OCI-M2 (cell line): Measurements from ENCODE around the gene PKNOX2.

ENCODE experiments used
- DNase-seq: peaks from one replicate; lab custom pipeline; 2025; ENCODE audit not compliant: unreplicated experiment; lab: John Stamatoyannopoulos, UW

Gene PKNOX2

DNA sequence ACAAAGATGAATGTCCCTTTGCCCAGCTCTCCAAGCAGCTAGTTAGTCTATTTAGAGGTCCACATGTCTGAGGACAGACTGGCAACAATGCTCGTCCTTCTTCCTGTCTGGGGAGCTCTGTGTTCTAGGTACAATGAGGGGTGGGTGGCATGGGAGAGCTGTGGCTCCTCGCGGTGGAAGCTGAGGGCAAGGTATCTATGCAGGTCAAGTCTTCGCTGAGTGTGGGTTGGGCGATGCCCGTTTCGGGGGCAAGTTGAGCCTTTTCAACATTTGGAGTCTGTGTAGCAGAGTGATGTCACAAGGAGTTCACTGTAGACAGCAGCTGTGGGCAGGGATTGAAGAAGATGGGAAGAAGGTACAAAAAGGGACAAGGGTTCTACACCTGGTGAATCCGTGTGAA is 168.3 kb downstream of the PKNOX2 start:
- DNase-seq: no peak

DNA sequence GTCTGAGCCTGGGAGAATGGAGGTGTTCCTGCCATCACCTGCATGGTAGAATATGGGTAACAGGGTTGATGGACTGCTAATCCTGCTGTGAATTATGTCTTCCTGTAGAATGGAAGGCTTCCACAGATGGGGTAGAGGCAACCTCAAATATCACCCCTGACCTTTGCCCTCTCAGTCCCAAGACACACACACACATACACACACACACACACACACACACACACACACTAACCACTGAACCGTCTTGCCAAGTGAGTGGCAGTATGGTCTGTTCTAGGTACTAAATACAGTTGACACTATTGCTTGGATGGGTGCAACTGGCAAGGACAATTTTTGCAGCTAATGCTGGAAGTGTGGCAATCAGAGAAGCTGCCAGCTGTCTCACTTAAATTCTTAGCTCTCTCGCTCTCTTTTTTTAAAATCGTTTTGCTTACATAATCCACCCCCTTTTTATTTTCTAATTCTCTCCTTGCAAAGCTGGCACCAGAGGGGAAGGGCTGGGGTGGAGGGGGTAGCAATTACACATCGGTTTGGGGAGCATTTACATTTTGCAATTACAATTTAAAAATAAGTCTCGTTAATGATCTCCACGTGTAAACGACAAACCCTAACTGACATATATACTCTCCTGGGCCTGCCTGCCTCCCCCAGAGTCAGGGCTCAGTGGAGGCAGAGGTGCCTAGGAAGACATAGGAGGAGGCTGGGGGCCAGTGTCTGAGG is 169.0 kb downstream of the PKNOX2 start:
- DNase-seq: no peak

DNA sequence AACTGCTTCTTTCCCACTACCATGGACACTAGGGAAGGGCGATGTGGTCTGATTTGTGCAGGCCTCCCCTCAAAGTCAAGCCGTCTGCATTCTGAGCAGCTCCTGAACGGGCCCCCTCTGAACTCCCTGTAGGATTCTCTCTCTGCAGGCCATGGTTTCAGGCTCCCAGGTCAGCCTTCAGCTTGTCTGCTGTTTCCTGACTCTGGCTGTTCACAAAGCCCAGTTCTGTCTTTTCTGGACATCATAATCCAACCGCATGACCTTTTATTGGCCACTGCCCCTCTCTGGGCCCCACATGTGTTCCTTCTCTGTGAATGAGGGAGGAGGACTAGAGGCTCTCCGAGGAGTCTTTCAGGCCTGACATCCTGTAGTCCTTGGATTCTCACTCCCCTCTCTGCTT is 170.6 kb downstream of the PKNOX2 start:
- no peak for DNase-seq

DNA sequence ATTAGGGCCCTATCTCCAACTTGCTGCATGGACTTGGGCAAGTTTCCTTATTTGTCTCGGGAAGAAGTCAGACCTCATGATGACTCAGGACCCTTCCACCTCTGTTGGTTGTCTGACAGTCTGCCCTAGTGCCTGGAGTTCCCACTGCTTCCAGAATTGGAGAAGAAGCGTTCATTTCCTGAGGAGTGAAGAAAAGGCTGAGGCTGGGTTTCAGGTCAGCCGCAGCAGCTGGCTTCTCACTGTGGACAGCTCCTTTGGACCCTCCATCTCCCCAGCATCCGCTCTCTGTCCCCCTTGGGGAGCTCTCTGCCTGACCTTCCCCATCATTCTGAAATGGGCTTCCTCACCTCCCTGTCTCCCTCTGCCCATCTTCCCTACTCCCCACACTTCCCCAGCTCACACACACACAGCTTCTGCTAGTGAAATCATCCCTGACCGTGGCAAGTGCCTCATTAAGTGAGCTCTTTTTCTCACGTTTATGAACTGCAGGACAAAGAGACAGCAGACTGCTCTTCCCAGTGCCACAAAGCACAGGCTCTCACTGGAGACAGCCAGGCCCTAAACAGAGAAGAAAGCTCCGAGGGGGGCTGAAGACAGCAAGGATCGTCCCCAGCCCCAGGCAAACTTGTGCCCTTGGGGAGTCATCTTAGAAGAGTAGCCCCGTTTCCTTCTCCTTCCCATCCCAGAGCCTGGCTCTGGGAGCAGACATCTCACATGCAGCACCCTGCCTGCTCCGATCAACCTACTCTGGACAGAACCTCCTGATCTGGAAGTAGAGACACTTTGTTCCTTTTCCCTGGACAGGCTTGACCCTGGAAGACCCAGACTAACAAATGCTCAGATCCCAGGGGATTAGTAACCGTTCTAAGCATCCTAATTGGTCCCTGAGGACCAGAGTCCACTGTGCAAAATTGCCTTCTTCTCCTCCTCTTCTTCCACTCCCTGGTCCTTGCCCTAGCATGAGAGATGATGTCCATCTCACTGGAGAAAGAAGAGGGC is 173.6 kb downstream of the PKNOX2 start:
- no peak for DNase-seq

DNA sequence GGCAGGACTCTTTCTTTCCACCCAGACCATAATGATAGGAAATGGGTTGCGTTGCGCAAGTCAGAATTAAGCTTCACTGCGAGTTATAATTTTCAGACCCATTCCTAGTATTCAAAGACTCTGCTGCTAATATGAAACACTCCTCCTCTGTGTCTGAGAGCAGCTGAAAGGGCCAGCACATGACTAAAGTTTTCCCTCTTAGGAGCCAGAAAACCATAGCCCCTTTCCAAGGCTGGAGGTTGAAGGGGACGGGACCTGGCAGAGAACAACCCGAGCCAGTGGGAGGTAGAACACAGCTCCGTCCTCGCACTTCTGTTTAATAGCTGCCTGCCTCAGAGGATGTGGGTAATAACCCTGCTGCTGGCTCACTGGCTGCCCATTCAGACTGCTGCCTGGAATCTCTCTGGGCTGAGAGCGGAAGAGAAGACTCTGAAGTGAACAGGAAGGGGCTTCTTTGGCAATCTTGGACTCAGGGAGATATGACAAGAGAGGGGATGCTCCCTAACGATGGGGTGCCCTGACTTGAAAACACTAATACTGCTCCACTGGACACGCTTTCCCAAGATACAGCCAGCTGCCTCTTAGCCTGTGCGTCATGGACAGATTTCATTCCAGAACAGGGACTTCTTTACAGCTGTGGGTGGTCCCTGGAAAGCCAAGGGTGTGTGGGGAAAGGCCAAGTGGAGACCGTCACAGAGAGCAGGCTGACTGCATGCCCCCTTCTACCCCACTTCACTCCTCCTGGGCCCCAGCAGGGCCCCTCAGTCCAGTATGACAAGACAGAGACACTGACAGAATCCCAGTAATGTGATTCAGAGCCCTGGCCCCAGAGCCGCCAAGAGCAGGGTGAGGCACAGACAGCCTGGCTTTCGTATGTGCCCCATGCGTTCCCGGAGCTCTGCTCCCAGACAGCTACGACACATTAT is 174.6 kb downstream of the PKNOX2 start:
- no peak for DNase-seq

DNA sequence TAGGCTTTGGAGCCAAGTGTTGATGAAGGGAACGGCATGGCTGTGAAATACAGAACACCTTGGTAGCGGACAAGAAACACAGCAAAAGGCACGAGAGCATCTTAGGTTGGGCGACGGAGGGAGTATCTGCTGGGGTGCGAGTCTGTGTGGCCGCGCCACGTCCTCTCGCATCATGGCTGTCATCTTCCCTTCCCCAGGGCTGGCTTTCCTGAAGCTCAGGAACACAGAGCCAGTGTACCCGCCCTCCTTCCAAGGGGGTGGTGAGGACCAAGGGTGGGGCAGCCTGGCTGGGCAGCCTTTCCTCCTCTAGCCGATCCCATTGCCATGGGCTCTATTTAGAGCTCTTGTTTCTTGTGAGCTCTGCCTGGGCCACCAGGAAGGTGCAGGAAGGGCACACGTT is 177.1 kb downstream of the PKNOX2 start:
- DNase-seq: no peak

DNA sequence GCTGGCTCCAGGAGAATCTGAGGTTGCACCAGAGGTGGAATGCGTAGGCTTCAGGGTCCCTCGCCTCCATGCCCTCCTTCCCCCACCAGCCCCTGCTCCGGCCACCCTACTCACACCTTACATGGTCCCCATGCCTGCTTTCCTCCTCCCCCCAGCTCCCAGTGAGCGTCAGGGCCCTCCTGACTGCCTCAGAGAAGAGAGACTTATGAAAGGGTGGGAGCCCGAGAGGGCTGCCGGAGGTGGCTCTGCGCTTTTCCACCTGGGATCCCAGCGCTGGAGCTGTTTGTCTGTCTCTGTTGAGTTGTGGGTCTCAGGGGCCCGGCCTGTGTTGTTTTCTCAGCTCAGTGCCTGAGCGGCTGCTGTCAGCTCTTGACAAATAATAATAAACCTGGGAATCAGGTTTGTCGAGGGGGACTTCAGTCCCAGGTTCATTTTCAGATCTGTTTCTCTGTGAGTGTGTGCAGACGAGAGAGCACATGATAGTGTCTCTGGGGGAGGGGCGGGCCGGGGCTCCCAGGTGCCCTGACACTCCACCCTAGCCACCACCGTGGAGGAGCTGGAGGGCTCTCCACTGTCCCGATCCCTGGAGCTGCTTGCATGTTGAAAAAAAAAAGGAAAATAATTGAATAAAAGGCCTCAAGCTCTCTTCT is 177.9 kb downstream of the PKNOX2 start:
- no peak for DNase-seq

DNA sequence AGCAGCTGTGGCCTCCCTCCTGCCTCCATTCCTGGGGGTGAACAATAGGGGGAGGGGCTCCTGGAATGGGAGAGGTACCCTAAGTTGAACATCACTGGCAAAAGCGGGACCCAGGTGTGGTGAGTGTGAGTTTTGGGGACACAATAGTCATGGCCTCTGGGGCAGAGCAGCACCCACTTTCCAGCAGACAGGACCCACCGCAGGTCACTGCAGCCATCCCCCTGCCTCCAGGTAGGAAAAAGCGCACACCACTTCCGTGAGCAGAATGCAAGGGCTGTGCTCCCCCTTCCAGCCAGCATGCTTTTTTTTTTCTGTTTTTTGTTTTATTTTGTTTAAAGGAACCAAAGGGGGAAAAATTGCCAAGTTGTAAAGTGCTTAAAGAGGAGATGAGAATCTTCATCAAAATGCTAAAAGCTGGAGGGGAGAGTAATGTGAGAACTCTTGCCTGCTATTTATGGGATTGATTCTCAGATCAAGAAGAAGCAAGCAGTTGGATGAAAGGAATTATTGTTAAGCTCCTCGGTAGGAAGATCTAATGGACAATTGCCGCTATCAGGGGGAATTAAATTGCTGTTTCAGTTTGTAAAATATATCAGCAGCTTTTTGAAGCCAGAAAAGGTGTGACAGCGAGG is 178.7 kb downstream of the PKNOX2 start:
- DNase-seq: no peak

DNA sequence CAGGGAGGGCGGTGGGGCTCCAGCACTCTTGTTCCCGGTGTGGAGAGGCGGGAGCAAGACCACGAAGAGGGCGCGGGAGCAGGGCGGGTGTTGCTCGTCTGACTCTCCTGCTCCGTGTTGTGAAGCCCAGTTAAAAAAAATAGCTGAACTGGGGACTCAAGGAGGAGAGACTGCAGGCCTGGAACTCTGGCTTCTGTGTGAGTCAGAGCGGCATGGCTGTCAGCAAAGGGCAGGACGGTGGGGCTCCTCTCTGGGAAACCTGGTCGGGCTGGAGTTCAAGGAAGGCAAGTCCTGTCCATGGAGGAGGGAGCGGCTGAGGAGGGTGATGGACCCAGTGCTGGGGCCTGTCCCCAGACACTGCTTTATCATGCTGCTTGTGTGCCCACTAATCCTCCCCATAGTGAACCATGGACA is 179.2 kb downstream of the PKNOX2 start:
- no peak for DNase-seq

DNA sequence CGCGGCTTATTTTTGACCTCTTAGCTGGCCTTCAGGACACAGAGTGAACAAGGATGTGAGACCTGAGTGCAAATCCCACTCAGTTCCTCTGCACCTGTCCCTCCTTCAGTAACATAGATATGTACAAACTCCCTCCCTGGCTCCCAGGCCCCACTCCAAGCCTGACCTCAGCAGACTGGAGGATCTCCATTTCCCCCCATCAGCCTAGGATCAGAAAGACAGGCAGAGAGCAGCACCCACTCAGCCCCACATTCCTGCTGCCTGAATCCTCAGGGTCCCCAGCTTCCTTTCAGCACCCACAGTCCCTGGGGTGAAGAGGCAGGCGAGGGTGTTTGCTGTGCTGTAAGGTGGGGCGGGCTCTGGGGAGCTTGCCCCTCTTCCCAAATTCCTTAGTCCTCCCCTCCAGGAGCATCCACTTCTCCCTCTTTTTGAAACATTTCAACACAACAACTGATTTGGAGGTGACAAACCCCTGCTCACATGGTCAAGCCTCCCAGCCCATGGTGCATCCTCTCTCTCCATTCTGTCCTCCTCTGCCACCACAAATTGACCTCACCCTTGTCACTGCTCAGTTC is 180.4 kb downstream of the PKNOX2 start:
- no peak for DNase-seq

DNA sequence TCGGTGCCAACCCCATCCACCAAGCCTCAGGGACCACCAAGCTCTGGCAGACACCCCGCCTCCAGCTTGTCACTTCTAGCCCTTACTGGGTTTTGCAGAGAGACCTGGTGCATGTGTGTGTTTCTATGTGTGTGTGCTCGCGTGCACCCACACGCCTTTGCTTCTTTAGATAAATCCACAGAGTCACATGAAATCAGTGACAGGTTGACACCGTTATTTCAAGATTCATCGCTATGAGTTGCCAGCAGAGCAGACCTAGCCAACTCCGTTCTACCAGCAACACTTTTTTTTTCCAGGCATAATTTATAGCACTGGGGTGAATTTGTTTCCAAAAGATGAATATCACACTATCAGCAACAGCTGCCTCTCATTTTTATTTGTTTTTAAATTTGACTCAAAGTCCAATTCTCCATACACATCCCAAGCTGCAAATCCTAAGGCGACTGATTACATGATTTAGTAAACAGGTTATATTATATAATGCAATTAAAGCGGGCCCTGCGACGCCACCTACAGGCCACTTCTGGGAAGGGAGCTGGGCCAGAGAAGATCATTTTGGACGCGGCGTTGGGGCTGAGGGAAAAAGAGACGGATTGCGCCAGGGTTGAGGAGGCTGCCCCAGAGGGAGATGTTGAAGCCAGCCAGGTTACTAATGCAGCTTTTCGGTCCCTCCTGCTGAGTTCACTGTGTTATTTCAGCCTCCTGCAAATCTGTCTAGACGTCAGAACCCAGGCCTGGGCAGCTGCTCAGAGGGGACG is 181.0 kb downstream of the PKNOX2 start:
- DNase-seq: no peak

DNA sequence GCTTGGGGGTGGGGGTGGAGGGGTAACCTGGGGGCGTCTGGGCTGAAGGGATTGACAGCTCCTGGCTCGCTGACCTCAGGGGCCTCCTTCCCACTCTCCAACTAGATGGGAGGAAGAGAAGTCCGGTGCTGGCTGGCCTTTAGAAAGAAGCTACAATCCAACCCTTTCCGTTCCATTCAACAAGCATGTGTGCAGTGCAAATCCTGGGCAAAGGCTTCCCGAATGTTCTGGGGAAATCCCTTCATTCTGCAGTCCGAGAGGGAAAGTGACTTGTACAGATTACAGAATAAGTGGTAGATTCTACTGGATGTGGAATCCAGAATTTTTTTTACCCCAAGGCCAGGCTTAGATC is 181.6 kb downstream of the PKNOX2 start:
- DNase-seq: no peak

DNA sequence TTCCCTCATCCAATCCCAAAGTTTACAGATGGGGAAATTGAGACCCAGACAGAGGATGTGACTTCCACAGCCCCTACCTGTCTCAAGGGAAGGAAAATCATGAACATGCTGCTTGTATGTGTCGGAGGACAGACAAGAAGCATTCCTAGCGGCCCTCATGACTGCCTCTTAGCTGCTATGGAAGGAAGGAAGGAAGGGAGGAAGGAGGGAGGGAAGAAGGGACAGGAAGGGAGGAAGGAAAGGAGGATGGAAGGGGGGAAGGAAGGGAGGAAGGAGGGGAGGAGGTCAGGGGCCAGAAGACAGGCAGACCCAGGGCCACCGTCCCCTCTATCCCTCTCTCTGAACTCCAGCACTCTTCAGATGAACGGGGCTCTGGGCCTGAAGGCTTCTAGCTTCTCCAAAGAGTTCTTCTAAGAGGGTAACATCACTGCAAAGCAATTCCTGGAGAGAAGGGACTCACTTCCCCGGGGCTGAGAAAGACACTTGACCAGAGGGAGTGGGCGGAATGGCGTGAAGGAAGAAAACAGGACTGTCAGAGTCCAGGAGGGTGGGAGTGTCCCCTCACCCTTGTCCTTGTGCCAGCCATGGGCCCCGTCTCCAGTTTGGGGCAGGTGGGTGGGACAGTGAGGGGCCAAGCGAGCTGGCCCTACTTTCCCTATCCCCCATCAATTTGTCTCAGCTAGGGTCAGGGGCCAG is 182.2 kb downstream of the PKNOX2 start:
- no peak for DNase-seq

DNA sequence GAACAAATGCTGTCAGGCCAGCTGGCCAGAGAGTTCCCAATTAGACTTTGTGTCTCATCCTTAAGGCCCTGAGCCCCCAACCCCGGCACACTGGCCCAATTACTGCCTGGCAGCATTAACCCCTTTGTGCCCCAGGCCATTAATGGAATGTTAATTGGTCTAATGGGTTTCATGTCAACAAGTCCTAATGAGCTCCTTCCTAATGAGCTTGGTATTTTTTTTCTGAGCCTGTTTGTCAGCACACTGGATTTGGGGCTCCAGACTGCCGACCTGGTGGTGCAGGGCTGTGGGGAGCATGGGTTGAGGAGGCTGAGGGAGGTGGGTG is 182.7 kb downstream of the PKNOX2 start:
- no peak for DNase-seq

DNA sequence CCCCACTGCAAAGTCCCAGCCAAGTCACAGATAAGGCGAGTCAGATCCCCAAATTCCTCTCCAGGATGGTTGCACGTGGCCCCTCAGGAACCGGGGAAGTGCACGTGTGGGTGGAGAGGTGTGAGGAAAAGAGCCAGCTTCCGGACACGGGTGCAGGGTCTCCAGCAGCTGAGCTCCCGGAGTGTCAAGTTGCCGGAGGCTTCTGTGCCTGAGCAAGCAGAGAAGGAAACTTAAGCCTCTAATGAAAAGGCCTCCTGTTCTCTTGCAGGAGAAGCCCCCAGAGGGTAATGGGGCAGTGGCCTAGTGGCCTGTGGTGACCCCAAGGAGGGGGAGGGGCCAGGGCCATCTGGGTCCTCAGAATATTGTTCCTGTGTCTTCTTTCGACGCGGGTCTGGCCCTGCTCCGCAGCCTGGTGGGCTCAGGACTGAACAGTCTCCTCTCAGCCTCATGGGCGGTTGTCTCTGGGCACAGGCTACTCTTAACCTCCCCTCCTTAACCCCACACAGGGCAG is 183.6 kb downstream of the PKNOX2 start:
- no peak for DNase-seq

DNA sequence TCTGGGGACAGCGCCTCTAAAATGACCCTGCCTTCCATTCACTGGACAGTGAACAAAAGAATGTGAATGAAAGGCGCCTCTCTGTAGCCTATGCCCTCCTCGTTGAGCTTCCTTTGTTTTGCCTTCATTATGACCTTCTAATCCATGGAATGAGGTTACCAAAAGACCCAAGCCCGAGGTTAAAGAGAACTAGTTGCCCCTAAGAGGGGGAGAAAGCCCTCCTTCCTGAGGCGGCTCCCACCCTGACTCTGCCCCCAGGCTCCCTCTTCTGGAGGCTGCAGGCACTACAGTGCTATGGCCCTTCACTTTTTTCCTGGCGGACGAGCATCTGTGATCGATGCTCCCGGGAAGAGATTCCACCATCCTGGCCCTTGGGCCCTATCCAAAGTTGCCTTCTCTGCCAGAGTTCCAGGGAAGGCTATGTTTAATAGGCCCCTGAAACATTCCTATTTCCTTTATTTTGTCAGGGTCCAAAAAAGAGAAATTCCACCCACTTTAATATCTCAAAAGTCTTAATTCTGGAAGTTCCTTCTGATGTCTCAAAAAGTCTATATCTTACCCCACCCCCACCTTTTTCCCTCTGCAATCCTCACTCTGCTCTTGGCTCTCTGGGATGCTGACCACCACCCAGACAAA is 184.2 kb downstream of the PKNOX2 start:
- DNase-seq: no peak

DNA sequence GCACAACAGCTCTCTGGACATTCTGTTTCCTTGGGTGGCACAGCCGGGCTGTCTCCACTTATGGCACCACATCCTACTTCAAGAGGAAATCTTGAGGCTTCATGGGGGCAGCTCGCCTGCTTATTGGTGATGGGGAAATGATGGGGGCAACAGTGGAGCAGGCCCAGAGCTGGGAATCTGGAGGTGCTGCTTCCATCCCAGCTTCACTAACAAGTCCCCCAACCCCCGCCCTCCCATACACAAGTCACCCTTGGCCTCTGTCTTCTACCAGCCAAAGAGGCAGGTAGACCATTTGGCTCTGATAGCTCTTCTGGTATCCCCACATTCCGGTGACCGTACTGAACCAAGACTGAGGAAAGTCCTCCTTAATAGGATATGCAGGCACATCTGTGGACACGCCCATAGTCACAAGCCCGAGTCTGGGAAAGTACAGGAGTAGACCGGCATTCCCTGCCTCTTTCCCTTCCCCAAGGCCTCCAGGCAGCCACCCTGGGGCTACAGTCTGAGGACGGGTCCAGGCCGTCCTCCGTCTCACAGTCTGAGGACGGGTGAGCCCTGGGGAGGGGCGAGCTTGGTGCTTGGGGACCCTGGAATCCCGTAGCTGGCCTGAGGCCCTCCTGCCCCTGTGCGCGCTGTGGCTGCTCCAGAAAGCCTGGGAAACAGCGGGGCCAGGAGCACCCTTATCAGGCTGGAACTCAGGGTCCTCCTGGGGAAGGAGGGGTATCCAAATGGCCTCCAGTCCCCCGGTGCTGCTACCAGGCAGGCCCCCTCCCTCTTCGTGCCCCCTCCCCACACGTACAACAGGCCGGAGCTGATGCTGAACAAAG is 185.9 kb downstream of the PKNOX2 start:
- DNase-seq: no peak
